ENCODE data around the gene LAMTOR2. TPM values are rescaled to one million over a fixed set of nuclear protein-coding genes. Genes with fewer than 3 reads are reported as not detected.
A peak's percentile ranks its signal among the peaks of the same experiment; 100 is the strongest.

LAMTOR2 gene
- total and polyA plus RNA-seq, 10 of the 15 experiments (the other 5 are each of a cell fraction or from before 2014, with no cell fraction given) = 71.9 to 264 (median 97.0) TPM

DNA sequence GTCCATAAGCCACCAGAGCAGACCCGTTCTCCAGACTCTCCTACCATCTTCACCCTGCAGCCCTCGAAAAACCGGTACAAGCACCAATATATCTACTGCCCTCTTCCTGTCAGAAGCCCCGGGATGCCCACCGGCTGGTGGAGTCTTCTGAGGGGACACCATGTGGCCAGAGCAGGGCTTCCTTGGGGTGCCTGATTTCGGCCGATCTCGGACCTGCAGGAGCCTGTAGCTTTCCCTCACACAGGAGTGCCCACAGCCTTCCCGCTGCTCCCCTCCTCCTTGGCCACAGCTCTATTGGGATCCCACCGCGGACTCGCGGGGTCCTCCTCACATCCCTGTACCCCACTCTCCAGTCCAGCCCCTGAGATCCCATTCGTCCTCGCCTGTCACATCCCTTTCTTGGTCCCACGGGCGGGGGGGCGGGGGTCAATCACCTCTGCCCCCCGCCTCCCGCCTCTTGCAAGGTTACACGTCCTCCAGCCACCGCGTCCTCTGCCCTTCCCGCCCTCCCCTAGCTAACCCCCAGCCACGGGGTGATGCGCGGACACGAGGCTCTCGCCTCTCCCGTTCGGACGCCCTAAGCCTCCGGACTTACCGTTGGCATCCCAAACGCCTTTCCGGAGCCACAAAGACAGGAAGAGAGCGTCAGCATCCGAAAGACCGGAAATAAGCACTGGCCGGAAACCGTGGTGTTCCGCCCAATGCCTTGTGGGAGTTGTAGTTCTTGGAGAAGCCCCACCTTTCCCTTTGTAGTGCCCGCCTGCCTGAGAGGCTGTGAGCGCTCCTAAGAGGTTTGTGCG, 34.1 kb upstream of the LAMTOR2 start, which contains the start of gene SSR2 (continued):
- TF ChIP-seq ZBTB40 (IDR thresholded peaks at IDR 0.05; ENCODE audit: borderline replicate concordance) (peak; percentile 94), ZNF384 (IDR thresholded peaks at IDR 0.05; ENCODE audit: borderline replicate concordance, low read depth, low read length) (no peak), MAX (IDR thresholded peaks at IDR 0.05; ENCODE audit: low read depth, low read length) (no peak), TARDBP (IDR thresholded peaks at IDR 0.05; ENCODE audit: borderline replicate concordance) (no peak), ATF7 (IDR thresholded peaks at IDR 0.05; ENCODE audit: low read depth) (no peak), FOXM1 (IDR thresholded peaks at IDR 0.05; ENCODE audit: low read depth, low read length) (no peak), POU2F2 (IDR thresholded peaks at IDR 0.05; ENCODE audit: borderline replicate concordance, low read depth, low read length) (0 out of 3 replicates have a peak, but pooled peaks have one; percentile 32), CHD2 (IDR thresholded peaks at IDR 0.05; ENCODE audit: borderline replicate concordance, low read depth, low read length) (peak; percentile 57; the same call in 1 of the 2 replicates), PAX5 (IDR thresholded peaks at IDR 0.05; ENCODE audit: borderline replicate concordance, low read depth, low read length) (0 out of 2 replicates have a peak, but pooled peaks have one; percentile 11), CBFB (IDR thresholded peaks at IDR 0.05; ENCODE audit: low read depth) (peak; percentile 56; the same call in 1 of the 2 replicates), E2F4 (IDR thresholded peaks at IDR 0.05; ENCODE audit: low read depth, low read length) (no peak), ZBED1 (IDR thresholded peaks at IDR 0.05; ENCODE audit: borderline replicate concordance) (no peak), ZNF622 (IDR thresholded peaks at IDR 0.05) (no peak), TCF3 (IDR thresholded peaks at IDR 0.05; ENCODE audit: borderline replicate concordance, insufficient read depth, low read depth, low read length) (no peak), JUND (IDR thresholded peaks at IDR 0.05; ENCODE audit: low read depth, low read length) (no peak), YBX1 (IDR thresholded peaks at IDR 0.05) (no peak), MLLT1 (IDR thresholded peaks at IDR 0.05) (no peak)
- TF ChIP-seq, protein P1, sequence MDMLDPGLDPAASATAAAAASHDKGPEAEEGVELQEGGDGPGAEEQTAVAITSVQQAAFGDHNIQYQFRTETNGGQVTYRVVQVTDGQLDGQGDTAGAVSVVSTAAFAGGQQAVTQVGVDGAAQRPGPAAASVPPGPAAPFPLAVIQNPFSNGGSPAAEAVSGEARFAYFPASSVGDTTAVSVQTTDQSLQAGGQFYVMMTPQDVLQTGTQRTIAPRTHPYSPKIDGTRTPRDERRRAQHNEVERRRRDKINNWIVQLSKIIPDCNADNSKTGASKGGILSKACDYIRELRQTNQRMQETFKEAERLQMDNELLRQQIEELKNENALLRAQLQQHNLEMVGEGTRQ (IDR thresholded peaks at IDR 0.05; ENCODE audit: borderline replicate concordance, low read depth, low read length) = no peak
- TF ChIP-seq, protein P2, sequence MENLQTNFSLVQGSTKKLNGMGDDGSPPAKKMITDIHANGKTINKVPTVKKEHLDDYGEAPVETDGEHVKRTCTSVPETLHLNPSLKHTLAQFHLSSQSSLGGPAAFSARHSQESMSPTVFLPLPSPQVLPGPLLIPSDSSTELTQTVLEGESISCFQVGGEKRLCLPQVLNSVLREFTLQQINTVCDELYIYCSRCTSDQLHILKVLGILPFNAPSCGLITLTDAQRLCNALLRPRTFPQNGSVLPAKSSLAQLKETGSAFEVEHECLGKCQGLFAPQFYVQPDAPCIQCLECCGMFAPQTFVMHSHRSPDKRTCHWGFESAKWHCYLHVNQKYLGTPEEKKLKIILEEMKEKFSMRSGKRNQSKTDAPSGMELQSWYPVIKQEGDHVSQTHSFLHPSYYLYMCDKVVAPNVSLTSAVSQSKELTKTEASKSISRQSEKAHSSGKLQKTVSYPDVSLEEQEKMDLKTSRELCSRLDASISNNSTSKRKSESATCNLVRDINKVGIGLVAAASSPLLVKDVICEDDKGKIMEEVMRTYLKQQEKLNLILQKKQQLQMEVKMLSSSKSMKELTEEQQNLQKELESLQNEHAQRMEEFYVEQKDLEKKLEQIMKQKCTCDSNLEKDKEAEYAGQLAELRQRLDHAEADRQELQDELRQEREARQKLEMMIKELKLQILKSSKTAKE (IDR thresholded peaks at IDR 0.05; ENCODE audit: low read depth, poor library complexity, severe bottlenecking) = no peak

Measured in GM12878 (cell line).